ENCODE data around the gene CFAP61. TPM values are rescaled to one million over a fixed set of nuclear protein-coding genes. Genes with fewer than 3 reads are reported as not detected.

The CFAP61 gene
- total RNA-seq, 1 experiment from 2014 or later: not detected

- Histone ChIP-seq H3K27me3 (ENCODE audit: low read length) (peaks cover 60% of the 10 kb centered on the region), H2AFZ (ENCODE audit: low read length) (no peak overlapping the region), H4K20me1 (ENCODE audit: low read length) (no peaks in the 10 kb centered on the region), H3K36me3 (ENCODE audit: low read depth, low read length) (no peaks in the 10 kb centered on the region), H3K9me3 (ENCODE audit: low read length) (no peaks in the 10 kb centered on the region), H3K4me1 (ENCODE audit: insufficient read depth, low read length) (no peaks in the 10 kb centered on the region), H3K27ac (ENCODE audit: low read length) (no peak overlapping the region), H3K9ac (ENCODE audit: low read length) (no peak overlapping the region), H3K4me2 (ENCODE audit: low read length) (no peak overlapping the region), H3K4me3 (ENCODE audit: low read length) (no peak overlapping the region), H3K9me2 (replicated peaks; ENCODE audit: low read length) (no peaks in the 10 kb centered on the region), H3K79me2 (ENCODE audit: low read length) (no peaks in the 10 kb centered on the region), H3F3A (ENCODE audit: low read length, unreplicated experiment) (no peaks in the 10 kb centered on the region)
- intact Hi-C loops (cut with micrococcal nuclease): no loop called here
- CTCF ChIA-PET: no interaction called here
- POLR2A ChIA-PET (ENCODE audit: unreplicated experiment): no interaction called here
- TF ChIP-seq EZH2 (IDR thresholded peaks at IDR 0.05; ENCODE audit: low read length, unreplicated experiment) (no peak), EZH2phosphoT487 (IDR thresholded peaks at IDR 0.05; ENCODE audit: borderline replicate concordance, low read length) (no peak)
- TF ChIP-seq, protein P1, sequence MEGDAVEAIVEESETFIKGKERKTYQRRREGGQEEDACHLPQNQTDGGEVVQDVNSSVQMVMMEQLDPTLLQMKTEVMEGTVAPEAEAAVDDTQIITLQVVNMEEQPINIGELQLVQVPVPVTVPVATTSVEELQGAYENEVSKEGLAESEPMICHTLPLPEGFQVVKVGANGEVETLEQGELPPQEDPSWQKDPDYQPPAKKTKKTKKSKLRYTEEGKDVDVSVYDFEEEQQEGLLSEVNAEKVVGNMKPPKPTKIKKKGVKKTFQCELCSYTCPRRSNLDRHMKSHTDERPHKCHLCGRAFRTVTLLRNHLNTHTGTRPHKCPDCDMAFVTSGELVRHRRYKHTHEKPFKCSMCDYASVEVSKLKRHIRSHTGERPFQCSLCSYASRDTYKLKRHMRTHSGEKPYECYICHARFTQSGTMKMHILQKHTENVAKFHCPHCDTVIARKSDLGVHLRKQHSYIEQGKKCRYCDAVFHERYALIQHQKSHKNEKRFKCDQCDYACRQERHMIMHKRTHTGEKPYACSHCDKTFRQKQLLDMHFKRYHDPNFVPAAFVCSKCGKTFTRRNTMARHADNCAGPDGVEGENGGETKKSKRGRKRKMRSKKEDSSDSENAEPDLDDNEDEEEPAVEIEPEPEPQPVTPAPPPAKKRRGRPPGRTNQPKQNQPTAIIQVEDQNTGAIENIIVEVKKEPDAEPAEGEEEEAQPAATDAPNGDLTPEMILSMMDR (conservative IDR thresholded peaks at IDR 0.05; ENCODE audit: low read depth, low read length): no peak
- no TSS peak for BruUV-seq (replicated peaks)
- ATAC-seq (no peak), DNase-seq (no peak)
These were observed 194.8 kb downstream of the CFAP61 start for GRCh38 chr20:20246996-20247633.

- no peak overlapping the region for H3K4me3 ChIP-seq (ENCODE audit: low read length)
- H3K36me3 ChIP-seq (ENCODE audit: low read depth, low read length): no peaks in the 10 kb centered on the region
- no peaks in the 10 kb centered on the region for H3K79me2 ChIP-seq (ENCODE audit: low read length)
- H3K9me2 ChIP-seq (replicated peaks; ENCODE audit: low read length): no peaks in the 10 kb centered on the region
- no peaks in the 10 kb centered on the region for H3F3A ChIP-seq (ENCODE audit: low read length, unreplicated experiment)
- intact Hi-C loops (cut with micrococcal nuclease): no loop called here
- DNase-seq: no peak
- no peak overlapping the region for H3K27ac ChIP-seq (ENCODE audit: low read length)
- POLR2A ChIA-PET (ENCODE audit: unreplicated experiment): no interaction called here
- H3K4me2 ChIP-seq (ENCODE audit: low read length): no peak overlapping the region
- BruUV-seq (replicated peaks): no TSS peak
- H4K20me1 ChIP-seq (ENCODE audit: low read length): no peaks in the 10 kb centered on the region
- CTCF ChIA-PET: no interaction called here
- H3K27me3 ChIP-seq (ENCODE audit: low read length): peaks cover 72% of the 10 kb centered on the region
- no peaks in the 10 kb centered on the region for H3K9me3 ChIP-seq (ENCODE audit: low read length)
- TF ChIP-seq EZH2 (IDR thresholded peaks at IDR 0.05; ENCODE audit: low read length, unreplicated experiment): no peak
- TF ChIP-seq, protein P1 (conservative IDR thresholded peaks at IDR 0.05; ENCODE audit: low read depth, low read length): no peak
- no peak for ATAC-seq
- no peak overlapping the region for H2AFZ ChIP-seq (ENCODE audit: low read length)
- no peak overlapping the region for H3K9ac ChIP-seq (ENCODE audit: low read length)
- no peaks in the 10 kb centered on the region for H3K4me1 ChIP-seq (ENCODE audit: insufficient read depth, low read length)
These were observed 196.4 kb downstream of the CFAP61 start for GRCh38 chr20:20248620-20249200.

GRCh38 chr20:20251317-20251716 lies 199.0 kb downstream of the CFAP61 start:
- ChIA-PET POLR2A (ENCODE audit: unreplicated experiment) (no interaction called here), CTCF (no interaction called here)
- H3F3A ChIP-seq (ENCODE audit: low read length, unreplicated experiment): no peaks in the 10 kb centered on the region
- no peak overlapping the region for H2AFZ ChIP-seq (ENCODE audit: low read length)
- TF ChIP-seq EZH2phosphoT487 (IDR thresholded peaks at IDR 0.05; ENCODE audit: borderline replicate concordance, low read length) (no peak), EZH2 (IDR thresholded peaks at IDR 0.05; ENCODE audit: low read length, unreplicated experiment) (no peak)
- TF ChIP-seq, protein P1 (conservative IDR thresholded peaks at IDR 0.05; ENCODE audit: low read depth, low read length): no peak
- H3K27me3 ChIP-seq (ENCODE audit: low read length): peaks cover 85% of the 10 kb centered on the region
- BruUV-seq (replicated peaks): no TSS peak
- ATAC-seq (no peak), DNase-seq (no peak)
- intact Hi-C loops (cut with micrococcal nuclease): no loop called here
- no peak overlapping the region for H3K9ac ChIP-seq (ENCODE audit: low read length)
- H3K36me3 ChIP-seq (ENCODE audit: low read depth, low read length): no peaks in the 10 kb centered on the region
- no peak overlapping the region for H3K4me3 ChIP-seq (ENCODE audit: low read length)
- no peaks in the 10 kb centered on the region for H3K4me1 ChIP-seq (ENCODE audit: insufficient read depth, low read length)
- H3K79me2 ChIP-seq (ENCODE audit: low read length): no peaks in the 10 kb centered on the region
- no peaks in the 10 kb centered on the region for H3K9me3 ChIP-seq (ENCODE audit: low read length)
- H3K27ac ChIP-seq (ENCODE audit: low read length): no peak overlapping the region
- H3K9me2 ChIP-seq (replicated peaks; ENCODE audit: low read length): no peaks in the 10 kb centered on the region
- no peak overlapping the region for H3K4me2 ChIP-seq (ENCODE audit: low read length)
- no peaks in the 10 kb centered on the region for H4K20me1 ChIP-seq (ENCODE audit: low read length)
